Measurements from ENCODE around the gene HDLBP. TPM values are rescaled to one million over a fixed set of nuclear protein-coding genes. Genes with fewer than 3 reads are reported as not detected.
"Not testable (repeated sequence)": the region's sequence is repeated elsewhere in the genome, so short reads cannot be mapped to it uniquely, and the experiment has no call there.

HDLBP gene
- total RNA-seq, 1 donor from 2014 or later = 420 TPM

DNA sequence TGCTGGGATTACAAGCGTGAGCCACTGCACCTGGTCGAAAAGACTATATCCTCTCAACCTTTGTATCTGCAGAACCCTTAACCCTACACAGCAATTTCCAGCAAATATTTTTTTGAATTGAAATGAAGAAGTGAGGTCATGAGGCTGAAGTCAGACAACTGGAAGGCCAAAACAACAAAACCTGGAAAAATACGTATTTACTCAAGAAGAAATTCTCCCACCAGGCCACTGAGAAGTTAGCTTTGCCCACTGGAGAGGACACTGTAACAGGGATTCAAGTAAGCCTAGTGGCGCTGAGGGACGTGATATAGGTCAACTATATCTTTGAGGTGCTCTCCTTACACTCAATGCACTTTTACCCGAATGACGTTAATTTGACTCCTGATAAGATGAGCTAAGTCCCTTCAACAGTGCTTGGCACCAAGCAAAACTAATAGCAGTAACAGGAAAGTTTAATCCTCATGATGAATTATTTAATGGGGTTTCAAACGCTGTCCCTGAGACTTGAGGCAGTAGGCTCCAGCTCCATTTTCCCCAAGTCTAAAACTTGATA, 1.9 kb downstream of the HDLBP start:
- ATAC-seq (no peak), DNase-seq (no peak)
- intact Hi-C loops (cut with micrococcal nuclease) = no loop called here

DNA sequence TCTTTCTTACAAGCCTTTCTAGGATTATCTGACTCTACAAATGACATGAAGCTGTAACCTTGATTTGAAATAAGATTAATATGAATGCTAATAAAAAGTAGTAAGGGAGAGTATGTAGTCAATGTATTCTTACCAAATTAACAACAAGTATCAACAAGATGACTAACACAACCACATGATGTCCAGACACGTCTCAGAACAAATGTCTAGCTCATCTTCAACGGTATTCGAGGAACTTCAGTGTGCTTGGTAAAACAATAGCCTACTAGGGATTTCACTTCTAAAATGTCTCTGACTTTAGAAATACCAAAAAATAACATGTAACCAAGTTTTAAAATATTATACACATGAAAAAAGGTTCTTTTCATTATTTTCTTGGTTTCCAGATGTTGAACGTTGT, 3.4 kb downstream of the HDLBP start:
- no peak for ATAC-seq
- intact Hi-C loops (cut with micrococcal nuclease) = no loop called here
- DNase-seq = no peak

DNA sequence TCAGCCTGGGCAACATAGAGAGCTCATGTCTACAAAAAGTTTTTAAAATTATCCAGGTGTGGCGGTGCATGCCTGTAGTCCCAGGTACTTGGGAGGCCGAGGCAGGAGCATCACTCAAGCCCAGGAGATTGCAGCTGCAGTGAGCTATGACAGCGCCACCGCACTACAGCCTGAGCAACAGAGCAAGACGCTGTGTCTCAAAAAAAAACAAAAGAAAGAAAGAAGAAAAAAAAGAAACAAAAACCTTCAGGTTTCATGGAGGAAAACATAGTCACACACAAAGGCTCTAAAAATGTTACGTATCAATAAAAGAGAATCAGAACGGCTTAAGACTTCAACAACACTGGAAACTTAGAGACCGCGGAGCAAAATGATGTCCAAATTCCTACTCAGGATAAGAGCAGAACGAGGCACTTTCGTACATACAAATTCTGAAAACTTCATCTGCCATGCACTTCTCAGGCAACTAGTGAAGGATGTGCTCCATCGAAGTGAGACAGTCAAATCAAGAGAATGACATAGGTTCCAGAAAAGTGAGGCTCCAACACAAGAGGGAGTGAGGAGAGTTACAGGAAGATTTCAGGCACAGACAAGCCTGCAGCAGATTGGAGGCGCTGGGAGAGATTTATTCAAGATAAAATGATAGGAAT, 4.4 kb downstream of the HDLBP start:
- DNase-seq = no peak
- intact Hi-C loops (cut with micrococcal nuclease) = no loop called here
- ATAC-seq = no peak

DNA sequence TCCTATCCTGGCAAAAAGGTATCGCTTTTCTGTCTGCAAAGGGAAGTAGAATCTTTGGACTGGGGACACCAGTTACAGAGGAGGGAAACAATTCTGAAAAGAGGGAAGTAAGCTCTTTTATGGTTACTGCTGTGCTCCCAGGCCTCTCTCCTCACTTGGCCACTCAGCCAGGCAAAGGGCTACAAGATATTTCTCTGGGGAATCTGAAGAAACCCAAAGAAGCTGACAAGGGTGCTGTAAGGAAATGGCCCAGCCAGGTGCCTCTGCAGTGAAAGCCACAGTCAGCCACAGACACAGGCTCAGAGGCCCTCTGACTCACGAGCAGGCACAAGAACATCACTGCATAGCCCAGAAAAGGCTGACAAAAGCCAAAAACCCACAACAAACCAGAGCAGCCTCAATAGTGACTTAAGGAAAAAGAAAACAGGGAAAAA, 5.8 kb downstream of the HDLBP start:
- ATAC-seq (no peak), DNase-seq (no peak)
- intact Hi-C loops (cut with micrococcal nuclease) = no loop called here

DNA sequence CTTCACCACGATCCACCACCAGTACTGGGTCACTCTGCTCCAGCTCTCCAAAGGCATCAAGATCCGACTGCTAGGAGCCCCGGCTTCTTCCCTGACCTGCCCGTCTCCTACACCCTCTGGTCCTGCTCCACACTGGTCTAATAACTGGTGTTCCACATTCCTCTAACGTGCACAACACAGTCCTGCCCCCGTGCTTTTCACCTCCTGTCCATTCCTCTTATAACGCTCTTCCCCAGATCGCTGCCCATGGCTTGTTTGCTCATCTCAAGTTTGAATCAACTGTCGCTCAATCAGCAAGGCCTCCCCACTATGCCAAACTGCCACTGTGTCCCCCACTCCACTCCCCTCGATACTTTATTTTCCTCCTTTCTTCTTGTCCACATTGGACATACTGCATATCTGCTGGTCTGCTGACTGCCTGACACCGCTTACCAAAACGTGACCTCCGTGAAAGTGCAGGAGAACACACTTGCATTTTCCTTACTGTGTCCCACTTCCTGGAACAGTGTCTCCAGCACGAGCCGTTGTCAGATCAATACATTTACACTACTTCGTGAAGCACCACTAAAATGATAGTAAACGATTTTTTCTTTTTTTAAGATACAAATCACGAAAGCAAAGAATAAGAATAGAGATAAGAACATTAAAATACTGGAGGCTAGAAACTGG, 6.5 kb downstream of the HDLBP start:
- no peak for DNase-seq
- ATAC-seq = no peak
- intact Hi-C loops (cut with micrococcal nuclease) = no loop called here

DNA sequence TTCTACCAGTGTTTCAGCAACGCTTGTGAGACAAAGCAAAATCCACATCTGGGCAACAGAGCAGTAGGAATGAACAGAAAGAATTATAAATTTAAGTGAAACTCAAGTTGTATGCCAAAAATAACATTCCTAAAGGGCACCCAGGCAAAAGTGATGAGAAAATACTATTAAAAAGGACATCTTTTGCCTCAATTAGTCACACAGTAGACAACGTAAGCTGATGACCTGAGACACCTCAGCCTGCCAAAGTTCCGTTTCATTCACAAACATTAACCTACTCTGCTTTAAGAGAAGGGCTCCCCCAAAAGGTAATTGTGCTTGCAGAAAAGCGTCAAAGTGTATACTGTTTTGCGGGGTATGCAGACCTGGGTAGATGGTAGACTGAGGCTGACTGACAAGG, 7.2 kb downstream of the HDLBP start:
- ATAC-seq = no peak
- DNase-seq = no peak
- intact Hi-C loops (cut with micrococcal nuclease) = no loop called here

DNA sequence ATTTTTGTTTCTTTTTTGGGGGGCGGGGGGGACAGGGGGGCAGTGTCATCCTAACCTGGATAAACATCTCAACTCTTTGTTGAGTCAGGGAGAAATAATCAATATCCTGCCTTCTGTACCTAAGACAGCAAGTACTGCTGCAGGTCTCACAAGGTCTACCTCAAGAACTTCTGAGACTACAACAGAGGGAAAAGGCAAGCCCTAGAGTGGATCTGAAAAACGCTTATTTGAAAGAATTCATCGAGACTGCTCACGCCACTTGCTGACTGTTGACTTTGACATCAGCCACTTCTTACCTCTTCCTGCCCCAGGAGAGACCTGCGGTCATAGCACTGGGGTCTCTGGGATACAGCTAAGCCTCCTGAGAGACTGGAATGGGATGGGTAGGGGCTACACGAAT, 8.4 kb downstream of the HDLBP start:
- no peak for ATAC-seq
- intact Hi-C loops (cut with micrococcal nuclease) = no loop called here
- no peak for DNase-seq

DNA sequence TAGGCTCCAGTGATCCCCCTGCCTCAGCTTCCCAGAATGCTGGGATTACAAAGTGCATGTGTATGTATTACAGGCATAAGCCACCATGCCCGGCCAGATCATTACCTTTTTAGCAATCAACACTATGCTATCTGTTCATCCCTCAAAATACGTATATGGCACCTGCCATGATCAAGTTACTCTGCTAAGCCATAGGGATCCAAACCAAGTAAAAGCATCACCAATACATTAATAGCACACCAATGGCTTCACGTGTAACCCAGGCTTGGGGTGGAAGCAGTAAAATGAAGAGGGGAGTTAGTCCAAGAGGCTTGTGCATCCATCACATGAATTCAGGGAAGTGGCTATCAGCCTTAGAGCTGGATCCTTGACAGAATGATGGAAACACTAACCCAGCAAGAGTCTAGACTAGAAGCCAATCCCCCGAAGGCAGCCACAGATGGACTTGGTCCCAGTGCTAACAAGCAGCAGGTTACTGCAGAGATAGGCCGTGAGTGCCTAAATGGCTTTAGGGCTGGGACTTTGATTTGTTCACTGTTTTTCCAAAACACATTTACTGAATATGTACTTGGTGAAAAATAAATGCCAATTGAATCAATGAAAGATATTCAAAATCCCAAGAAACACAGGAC, 11.3 kb downstream of the HDLBP start:
- no peak for DNase-seq
- ATAC-seq = peak; percentile 51
- intact Hi-C loops (cut with micrococcal nuclease) = no loop called here

DNA sequence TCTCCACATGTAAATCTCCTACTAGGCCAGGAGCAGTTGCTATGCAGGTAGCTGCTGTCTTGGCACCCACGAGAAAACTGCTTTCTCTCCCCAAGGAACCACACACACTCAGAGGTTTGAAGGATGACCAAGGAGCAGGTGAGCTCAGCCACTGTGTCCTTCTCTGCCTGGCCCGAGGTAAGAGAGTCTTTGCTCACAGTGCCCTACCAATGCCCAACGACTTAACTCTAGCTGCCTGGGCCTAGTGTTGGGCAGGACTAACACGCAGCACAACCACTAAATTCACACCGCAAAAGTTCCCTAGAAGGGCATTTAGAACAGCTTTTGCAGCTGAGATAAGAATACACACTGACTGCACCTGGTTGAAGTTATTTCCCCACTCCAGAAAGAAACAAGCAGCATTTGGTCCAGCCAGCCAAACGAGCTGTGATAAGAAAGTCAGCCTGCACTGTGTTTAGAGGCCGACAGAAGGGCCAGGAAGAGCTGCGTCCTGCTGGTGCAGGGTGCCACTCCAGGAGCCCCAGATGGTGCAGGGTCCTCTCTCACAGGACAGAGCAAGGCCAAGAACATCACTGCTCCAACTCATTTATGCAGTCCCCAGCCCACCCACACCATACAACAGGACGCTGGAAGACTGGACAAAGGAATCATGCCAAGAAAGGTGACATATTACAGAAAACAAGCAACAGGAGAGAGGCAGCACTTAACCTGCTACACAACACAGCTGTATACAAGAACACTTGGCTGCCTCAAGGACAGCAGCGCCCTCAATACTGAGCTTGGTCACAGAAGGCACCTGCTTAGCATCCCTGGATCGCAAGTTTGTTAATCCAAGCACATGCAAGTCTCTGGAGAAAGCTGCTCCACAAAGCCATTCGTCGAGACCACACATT, 12.5 kb downstream of the HDLBP start:
- peak; percentile 72 for ATAC-seq
- intact Hi-C loops (cut with micrococcal nuclease) = no loop called here
- no peak for DNase-seq

DNA sequence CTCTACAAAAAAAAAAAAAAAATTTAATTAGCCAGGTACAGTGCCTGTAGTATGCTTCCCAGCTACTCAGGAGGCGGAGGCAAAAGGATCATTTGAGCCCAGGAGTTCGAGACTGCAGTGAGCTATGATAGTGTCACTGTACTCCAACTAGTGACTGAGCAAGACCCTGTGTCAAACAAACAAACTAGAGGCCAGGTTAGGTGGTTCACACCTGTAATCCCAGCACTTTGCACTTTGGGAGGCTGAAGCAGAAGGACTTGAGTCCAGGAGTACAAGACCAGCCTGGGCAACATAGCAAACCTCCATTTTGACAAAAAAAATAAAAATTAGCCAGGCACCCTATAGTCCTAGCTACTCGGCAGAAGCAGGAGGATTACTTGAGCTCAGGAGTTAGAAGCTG, 13.4 kb downstream of the HDLBP start:
- no peak for ATAC-seq
- intact Hi-C loops (cut with micrococcal nuclease) = no loop called here
- no peak for DNase-seq

DNA sequence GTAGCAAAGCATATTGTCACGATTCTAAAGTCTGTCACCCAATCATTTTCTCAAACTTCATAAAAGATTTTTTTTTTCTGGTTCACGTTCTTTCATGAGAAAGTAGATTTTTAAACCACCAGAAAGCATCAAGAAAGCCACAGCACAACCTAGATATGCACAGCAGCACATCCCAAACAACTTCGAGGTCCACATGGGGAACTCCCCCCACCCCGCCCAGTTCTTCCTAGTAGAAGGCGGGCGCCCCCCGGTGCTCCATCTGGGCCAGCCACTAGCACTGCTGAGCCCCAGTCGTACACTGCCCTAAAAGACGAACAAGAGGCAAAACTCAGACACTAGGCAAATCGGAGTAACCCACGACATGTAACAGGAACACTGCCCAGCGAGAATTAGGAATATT, 15.5 kb downstream of the HDLBP start:
- DNase-seq (no peak), ATAC-seq (no peak)
- intact Hi-C loops (cut with micrococcal nuclease) = no loop called here

DNA sequence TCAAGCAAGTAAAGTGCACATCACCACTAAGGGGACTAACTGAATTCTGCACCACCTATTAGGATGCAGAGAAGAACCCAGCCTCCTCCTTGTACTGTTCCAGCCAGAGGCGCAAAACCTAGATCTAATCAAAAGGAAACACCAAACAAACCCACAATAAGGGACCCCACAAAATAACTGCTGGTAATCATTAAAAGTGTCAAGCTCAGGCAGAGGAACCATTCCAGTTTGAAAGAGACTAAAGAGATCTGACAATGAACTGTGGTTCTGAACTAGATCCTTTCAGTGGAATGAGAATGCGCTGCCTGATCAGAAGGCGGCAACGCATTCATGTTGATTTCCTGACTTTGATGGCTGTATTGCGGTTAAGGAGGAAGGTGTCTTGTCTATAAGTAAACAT, 16.8 kb downstream of the HDLBP start:
- no peak for DNase-seq
- intact Hi-C loops (cut with micrococcal nuclease) = no loop called here
- ATAC-seq = no peak

DNA sequence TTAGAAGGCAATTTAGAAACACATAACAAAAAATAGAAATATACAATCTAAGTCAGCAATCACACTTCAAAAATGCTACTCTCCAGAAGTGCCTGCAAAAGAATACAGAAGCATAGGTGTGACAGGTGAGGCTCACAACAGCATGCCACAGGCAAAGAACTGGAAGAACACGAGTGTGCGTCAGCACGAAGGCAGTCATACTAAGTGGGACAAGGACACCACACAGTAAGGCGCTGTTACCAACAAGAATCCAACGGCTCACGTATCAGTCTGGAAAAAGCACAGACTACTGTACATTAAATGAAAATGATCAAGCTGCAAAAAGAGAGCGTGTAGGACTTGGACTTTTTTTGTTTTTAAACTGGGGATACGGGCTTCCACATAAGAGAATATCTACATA, 18.7 kb downstream of the HDLBP start:
- intact Hi-C loops (cut with micrococcal nuclease) = no loop called here
- ATAC-seq = no peak
- DNase-seq = no peak

DNA sequence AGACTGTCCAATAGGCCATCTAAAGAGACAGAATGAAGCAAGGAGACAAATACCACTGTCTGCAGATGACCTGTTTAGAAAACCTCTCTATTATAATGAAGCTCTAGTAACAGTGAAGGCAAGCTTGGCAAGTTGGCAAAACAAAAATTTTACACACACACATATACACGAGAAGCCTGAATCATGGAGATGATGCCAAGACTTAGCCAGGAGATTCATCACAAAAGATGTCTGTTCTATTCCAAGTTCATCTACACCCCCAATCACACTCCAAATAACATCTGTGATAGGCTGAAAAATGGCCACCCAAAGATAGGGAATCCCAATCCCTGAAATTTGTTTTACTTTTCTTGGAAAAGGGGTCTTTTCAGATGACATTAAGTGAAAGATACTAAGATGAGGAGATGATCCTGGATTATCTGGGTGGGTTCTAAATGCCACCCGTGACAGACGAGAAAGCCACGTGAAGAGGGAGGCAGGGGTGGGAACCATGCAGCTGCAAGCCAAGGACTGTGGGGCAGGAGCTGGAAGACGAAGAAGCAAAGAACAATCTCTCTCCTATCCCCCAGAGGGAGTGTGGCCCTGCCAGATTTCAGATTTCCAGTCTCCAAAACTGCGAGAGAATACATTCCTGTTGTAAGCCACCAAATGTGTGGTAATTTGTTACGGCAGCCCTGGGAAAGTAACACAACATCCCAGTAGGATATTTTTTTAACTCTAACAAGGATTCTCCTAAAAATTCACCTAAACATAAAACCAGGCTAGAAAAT, 20.0 kb downstream of the HDLBP start:
- intact Hi-C loops (cut with micrococcal nuclease) = no loop called here
- peak; percentile 27 for ATAC-seq

DNA sequence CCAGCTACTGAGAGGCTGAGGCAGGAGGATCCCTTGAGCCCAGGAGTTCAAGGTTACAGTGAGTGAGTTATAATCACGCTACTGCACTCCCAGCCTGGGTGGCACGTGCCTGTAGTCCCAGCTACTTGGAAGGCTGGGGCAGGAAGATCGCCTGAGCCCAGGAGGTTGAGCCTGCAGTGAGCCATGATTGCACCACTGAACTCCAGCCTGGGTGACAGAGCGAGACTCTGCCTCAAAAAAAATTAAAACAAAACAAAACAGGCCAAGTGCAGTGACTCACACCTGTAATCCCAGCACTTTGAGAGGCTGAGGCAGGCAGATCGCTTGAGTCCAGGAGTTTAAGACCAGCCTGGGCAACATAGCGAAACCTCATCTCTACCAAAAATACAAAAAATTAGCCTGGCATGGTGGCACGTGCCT, 22.1 kb downstream of the HDLBP start:
- intact Hi-C loops (cut with micrococcal nuclease); ATAC-seq: not testable (repeated sequence)

More for the DNA sequence above, 20.0 kb downstream of the HDLBP start:
- no peak for DNase-seq

DNA sequence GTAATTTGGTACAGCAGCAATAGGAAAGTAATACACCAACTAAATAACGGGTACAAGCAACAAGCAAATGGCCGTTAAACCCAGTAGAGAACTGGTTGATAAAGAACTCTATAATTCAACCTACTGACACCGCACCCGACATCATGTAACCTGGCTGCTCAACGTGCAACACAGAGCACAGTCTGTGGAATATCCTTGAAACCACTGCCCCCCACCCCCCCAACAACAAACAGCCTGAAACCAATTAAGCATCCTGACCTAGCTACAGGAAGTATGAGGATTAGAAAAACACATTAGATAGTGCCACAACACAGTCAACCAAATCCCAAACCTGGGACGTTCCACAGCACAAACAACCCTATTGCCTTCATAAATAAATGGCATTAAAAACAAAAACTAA, 23.5 kb downstream of the HDLBP start:
- ATAC-seq (no peak), DNase-seq (no peak)
- intact Hi-C loops (cut with micrococcal nuclease) = no loop called here

More for the DNA sequence above, 22.1 kb downstream of the HDLBP start:
- not testable (repeated sequence) for DNase-seq

DNA sequence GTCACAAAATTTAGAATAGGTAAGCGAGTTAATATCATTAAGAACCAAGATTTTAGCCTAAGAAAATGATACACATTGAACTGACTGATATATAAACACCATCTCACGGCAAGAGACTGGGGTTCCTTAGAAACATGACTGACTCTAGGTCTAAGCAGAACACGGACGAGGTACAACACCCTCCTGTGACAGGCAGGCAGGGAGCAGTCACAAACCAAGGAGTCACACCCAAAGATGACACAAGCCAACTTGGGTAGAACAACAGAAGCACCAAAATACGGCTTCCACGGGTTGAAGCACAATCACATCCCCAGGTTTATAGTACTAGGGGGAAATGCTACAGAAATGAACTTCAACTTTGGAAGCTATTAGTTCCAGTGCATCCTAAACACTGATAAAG, 24.3 kb downstream of the HDLBP start:
- ATAC-seq (no peak), DNase-seq (no peak)
- intact Hi-C loops (cut with micrococcal nuclease) = no loop called here

DNA sequence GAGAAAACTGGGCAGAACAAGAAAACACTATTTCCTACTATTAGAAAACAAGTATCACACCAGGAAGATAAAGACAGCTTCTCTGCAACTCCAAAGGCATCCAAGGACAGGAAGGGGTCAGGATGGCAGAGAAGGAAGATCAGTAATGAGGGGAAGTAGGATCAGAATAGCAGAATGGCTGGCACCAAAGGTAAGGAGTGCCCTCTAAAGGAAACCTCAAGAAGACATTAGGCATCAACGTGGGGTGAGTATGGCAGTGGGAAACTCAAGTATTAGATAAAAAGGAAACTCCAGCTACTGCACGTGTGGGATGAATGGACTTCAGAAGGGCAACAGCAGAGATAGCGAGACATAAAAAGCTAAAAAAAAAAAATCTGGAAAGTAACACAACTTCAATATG, 25.9 kb downstream of the HDLBP start:
- ATAC-seq = peak; percentile 16
- DNase-seq = no peak
- intact Hi-C loops (cut with micrococcal nuclease) = no loop called here

DNA sequence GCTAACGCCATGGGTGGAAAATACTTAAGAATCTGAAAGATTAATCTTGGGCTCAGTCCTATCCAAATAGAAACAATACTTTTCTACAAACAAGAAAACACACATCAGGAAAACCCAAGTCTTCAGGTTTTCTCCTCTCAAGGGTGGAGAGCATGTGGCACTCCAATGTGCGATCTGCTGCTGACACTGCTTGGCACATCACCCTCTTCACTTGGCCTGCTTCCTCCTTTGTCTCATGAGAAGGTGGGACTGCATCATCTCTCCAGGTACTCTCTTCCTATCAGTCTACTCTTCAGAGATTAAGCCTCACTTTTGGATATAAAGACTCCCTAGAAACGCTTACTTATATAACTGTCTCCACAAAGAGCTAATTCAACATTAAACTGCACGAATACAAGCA, 26.4 kb downstream of the HDLBP start:
- intact Hi-C loops (cut with micrococcal nuclease) = no loop called here
- ATAC-seq (peak; percentile 40), DNase-seq (no peak)
